ENCODE measurements around the gene DCC. TPM values are rescaled to one million over a fixed set of nuclear protein-coding genes. Genes with fewer than 3 reads are reported as not detected.

The DCC gene
- total RNA-seq, 1 experiment from 2014 or later: 0.39 TPM

DNA sequence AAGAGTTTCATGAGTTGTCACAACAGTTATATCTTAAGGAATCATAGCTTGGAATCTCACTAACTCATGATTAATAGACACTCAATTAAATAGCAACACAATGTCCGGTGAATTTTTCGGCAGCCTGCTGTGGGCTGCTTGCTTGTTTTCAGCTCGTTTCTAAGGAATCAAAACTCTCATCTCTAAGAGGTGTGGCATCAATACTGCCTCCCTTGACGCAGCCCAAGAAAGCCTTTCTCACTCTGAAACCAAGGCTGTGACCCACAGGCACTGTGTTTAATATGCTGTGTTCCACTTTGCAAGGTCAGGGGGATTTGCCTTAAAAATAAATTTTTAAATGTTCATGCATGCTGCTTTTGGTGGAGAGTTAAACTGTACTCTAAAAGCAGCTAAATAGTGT, 5.4 kb downstream of the DCC start:
- no peak overlapping the region for H3K27ac Mint-ChIP-seq (ENCODE audit: unreplicated experiment)
- Histone ChIP-seq H3K9me3 (no peaks in the 10 kb centered on the region), H3K4me1 (no peaks in the 10 kb centered on the region), H3K4me3 (ENCODE audit: low read depth, low read length) (no peak overlapping the region), H3K36me3 (ENCODE audit: control insufficient read depth, insufficient read depth, low read length) (no peaks in the 10 kb centered on the region), H3K27me3 (replicated peaks; ENCODE audit: control insufficient read depth, insufficient read depth, low read length) (no peaks in the 10 kb centered on the region)
- no peaks in the 10 kb centered on the region for H3K27me3 Mint-ChIP-seq (ENCODE audit: insufficient read depth, unreplicated experiment)
- no peaks in the 10 kb centered on the region for H3K36me3 Mint-ChIP-seq (ENCODE audit: insufficient read depth, unreplicated experiment)
- no TSS peak for BruUV-seq (replicated peaks)
- CTCF ChIA-PET: no interaction called here
- no peaks in the 10 kb centered on the region for H3K4me1 Mint-ChIP-seq (ENCODE audit: low read depth, unreplicated experiment)
- no peak overlapping the region for H3K4me3 Mint-ChIP-seq (ENCODE audit: unreplicated experiment)
- no peaks in the 10 kb centered on the region for H3K9me3 Mint-ChIP-seq (ENCODE audit: unreplicated experiment)
- intact Hi-C loops (cut with micrococcal nuclease; ENCODE audit: unreplicated experiment): no loop called here
- TF ChIP-seq, protein P1, sequence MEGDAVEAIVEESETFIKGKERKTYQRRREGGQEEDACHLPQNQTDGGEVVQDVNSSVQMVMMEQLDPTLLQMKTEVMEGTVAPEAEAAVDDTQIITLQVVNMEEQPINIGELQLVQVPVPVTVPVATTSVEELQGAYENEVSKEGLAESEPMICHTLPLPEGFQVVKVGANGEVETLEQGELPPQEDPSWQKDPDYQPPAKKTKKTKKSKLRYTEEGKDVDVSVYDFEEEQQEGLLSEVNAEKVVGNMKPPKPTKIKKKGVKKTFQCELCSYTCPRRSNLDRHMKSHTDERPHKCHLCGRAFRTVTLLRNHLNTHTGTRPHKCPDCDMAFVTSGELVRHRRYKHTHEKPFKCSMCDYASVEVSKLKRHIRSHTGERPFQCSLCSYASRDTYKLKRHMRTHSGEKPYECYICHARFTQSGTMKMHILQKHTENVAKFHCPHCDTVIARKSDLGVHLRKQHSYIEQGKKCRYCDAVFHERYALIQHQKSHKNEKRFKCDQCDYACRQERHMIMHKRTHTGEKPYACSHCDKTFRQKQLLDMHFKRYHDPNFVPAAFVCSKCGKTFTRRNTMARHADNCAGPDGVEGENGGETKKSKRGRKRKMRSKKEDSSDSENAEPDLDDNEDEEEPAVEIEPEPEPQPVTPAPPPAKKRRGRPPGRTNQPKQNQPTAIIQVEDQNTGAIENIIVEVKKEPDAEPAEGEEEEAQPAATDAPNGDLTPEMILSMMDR (IDR thresholded peaks at IDR 0.05; ENCODE audit: insufficient read depth in 1 of 2, low read depth in 1 of 2, low read length in 1 of 2, severe bottlenecking in 1 of 2, unreplicated experiment in 1 of 2): no peak
- no peak for DNase-seq
- POLR2A ChIA-PET: no interaction called here

DNA sequence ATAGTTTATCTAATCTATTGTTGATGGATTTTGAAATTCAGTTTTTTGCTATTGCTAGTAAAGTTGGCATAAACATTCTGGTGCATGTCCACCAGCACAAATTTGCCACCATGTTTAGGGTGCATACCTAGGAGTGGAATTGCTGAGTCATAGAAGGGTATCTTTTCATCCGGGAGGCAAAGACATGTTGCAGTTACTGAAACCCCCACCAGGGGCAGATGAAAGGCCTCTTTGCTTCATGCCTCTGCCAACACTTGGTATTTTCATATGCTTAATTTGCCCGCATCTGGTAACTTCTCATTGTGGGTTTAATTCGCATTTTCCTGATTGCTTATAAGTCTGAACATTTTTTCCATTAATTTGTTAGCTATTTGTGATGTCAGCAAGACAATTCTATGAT, 8.2 kb downstream of the DCC start:
- Mint-ChIP-seq H3K4me1 (ENCODE audit: low read depth, unreplicated experiment) (no peaks in the 10 kb centered on the region), H3K36me3 (ENCODE audit: insufficient read depth, unreplicated experiment) (no peaks in the 10 kb centered on the region), H3K27ac (ENCODE audit: unreplicated experiment) (no peak overlapping the region), H3K27me3 (ENCODE audit: insufficient read depth, unreplicated experiment) (no peaks in the 10 kb centered on the region), H3K4me3 (ENCODE audit: unreplicated experiment) (no peak overlapping the region), H3K9me3 (ENCODE audit: unreplicated experiment) (no peaks in the 10 kb centered on the region)
- POLR2A ChIA-PET: no interaction called here
- peak in 1 of 2 experiments; percentile 10 for DNase-seq
- Histone ChIP-seq H3K4me3 (ENCODE audit: low read depth, low read length) (no peak overlapping the region), H3K9me3 (no peaks in the 10 kb centered on the region), H3K36me3 (ENCODE audit: control insufficient read depth, insufficient read depth, low read length) (no peaks in the 10 kb centered on the region), H3K4me1 (no peaks in the 10 kb centered on the region), H3K27me3 (replicated peaks; ENCODE audit: control insufficient read depth, insufficient read depth, low read length) (no peaks in the 10 kb centered on the region)
- BruUV-seq (replicated peaks): no TSS peak
- TF ChIP-seq, protein P1 (IDR thresholded peaks at IDR 0.05; ENCODE audit: insufficient read depth in 1 of 2, low read depth in 1 of 2, low read length in 1 of 2, severe bottlenecking in 1 of 2, unreplicated experiment in 1 of 2): peak in 1 of 2 experiments; percentile 20
- intact Hi-C loops (cut with micrococcal nuclease; ENCODE audit: unreplicated experiment): no loop called here
- CTCF ChIA-PET: no interaction called here

DNA sequence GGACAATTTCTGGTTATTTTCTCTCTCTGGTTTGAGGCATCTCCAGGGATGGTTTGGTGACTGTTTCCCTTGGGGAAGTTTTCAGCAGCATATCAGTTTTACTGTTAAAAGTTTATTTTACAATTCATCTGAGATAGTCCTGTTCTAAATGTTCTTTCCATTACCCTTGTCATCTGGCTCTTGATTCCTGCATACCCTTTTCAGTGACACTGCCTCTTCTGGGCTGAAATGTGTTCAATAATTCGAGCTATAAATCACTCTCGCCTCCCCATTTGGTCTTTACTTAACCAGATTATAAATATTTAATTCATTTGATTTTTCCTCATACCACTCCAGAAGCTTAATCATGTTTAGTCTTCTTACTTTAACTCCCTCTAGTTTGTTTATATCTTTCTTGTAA, 9.5 kb downstream of the DCC start:
- Histone ChIP-seq H3K9me3 (no peaks in the 10 kb centered on the region), H3K36me3 (ENCODE audit: control insufficient read depth, insufficient read depth, low read length) (no peaks in the 10 kb centered on the region), H3K4me3 (ENCODE audit: low read depth, low read length) (no peak overlapping the region), H3K4me1 (no peaks in the 10 kb centered on the region), H3K27me3 (replicated peaks; ENCODE audit: control insufficient read depth, insufficient read depth, low read length) (no peaks in the 10 kb centered on the region)
- BruUV-seq (replicated peaks): no TSS peak
- TF ChIP-seq, protein P1 (IDR thresholded peaks at IDR 0.05; ENCODE audit: insufficient read depth in 1 of 2, low read depth in 1 of 2, low read length in 1 of 2, severe bottlenecking in 1 of 2, unreplicated experiment in 1 of 2): no peak
- Mint-ChIP-seq H3K36me3 (ENCODE audit: insufficient read depth, unreplicated experiment) (no peaks in the 10 kb centered on the region), H3K9me3 (ENCODE audit: unreplicated experiment) (no peaks in the 10 kb centered on the region), H3K27ac (ENCODE audit: unreplicated experiment) (no peak overlapping the region), H3K4me3 (ENCODE audit: unreplicated experiment) (no peak overlapping the region), H3K27me3 (ENCODE audit: insufficient read depth, unreplicated experiment) (peaks cover 4% of the 10 kb centered on the region), H3K4me1 (ENCODE audit: low read depth, unreplicated experiment) (no peaks in the 10 kb centered on the region)
- no peak for DNase-seq
- POLR2A ChIA-PET: no interaction called here
- CTCF ChIA-PET: no interaction called here
- intact Hi-C loops (cut with micrococcal nuclease; ENCODE audit: unreplicated experiment): no loop called here

Measured in Caco-2 (cell line).